Left lobe of liver (tissue), 2 donors: ENCODE results near the gene ACADL. TPM values are rescaled to one million over a fixed set of nuclear protein-coding genes. Genes with fewer than 3 reads are reported as not detected.

Source experiments
- ATAC-seq: fragments of 200-7000 bp; cut with Tn5 transposase; one replicate; pipeline ENCODE4 v1.9.1; 2020; ENCODE audit warnings: mild to moderate bottlenecking, moderate library complexity
- DNase-seq: peaks from one replicate; pipeline ENCODE4 v3.0.0-alpha.2; 2020; ENCODE audit warnings: low spot score
- total RNA-seq: library from RNA; stranded (reverse); gene quantifications from one replicate; pipeline ENCODE4 v1.2.1, GENCODE V29; 2021
- donor health status: DM: no; HTN: no; CAD: no; lungs with moderate emphysema.
- donor health status: DM: no; HTN: yes; CAD: no.

The ACADL gene
- total RNA-seq, 1 donor from 2014 or later: 26.8 TPM

- ATAC-seq (peak; percentile 71), DNase-seq (peak; percentile 98)
Measured at GRCh38 chr2:210170446-210171303, 54.6 kb downstream of the ACADL start.

- ATAC-seq (no peak), DNase-seq (no peak)
Measured at GRCh38 chr2:210170196-210170445, 55.1 kb downstream of the ACADL start.

GRCh38 chr2:210169516-210170195 is 55.6 kb downstream of the ACADL start:
- DNase-seq (no peak), ATAC-seq (no peak)

GRCh38 chr2:210167227-210167626 is 58.0 kb downstream of the ACADL start:
- no peak for ATAC-seq
- no peak for DNase-seq

GRCh38 chr2:210162466-210163124 is 62.7 kb downstream of the ACADL start:
- ATAC-seq: peak; percentile 90
- no peak for DNase-seq

- no peak for ATAC-seq
- DNase-seq: no peak
Measured at GRCh38 chr2:210159059-210159458, 66.2 kb downstream of the ACADL start.

GRCh38 chr2:210158236-210158635 is 67.0 kb downstream of the ACADL start:
- DNase-seq: no peak
- ATAC-seq: no peak

GRCh38 chr2:210157526-210157925 is 67.7 kb downstream of the ACADL start:
- ATAC-seq (no peak), DNase-seq (no peak)

- peak; percentile 86 for ATAC-seq
- DNase-seq: no peak
Measured at GRCh38 chr2:210147614-210148013, 77.6 kb downstream of the ACADL start.

Other genes with a start within 250 kb of the ACADL start
- gene RPE, start 222.8 kb downstream of the ACADL start, total RNA-seq: 20.8 TPM
- 14.2 TPM for gene KANSL1L, start 54.0 kb downstream of the ACADL start, total RNA-seq
- gene MYL1, start 89.7 kb upstream of the ACADL start, total RNA-seq: not detected